22Rv1 (cell line): Measurements from ENCODE around the gene EHD2.

Experiments
- ZFX ChIP-seq: fragments of 450-650 bp; IDR thresholded peaks from 2 replicates; pipeline ENCODE4 v1.6.1; 2017; ENCODE audit warnings: antibody characterized with exemption, borderline replicate concordance
- TF ChIP-seq, protein P1 (sequence below): fragments of 450-650 bp; IDR thresholded peaks from 2 replicates; pipeline ENCODE4 v1.5.1; 2017; ENCODE audit warnings: mild to moderate bottlenecking

DNA sequence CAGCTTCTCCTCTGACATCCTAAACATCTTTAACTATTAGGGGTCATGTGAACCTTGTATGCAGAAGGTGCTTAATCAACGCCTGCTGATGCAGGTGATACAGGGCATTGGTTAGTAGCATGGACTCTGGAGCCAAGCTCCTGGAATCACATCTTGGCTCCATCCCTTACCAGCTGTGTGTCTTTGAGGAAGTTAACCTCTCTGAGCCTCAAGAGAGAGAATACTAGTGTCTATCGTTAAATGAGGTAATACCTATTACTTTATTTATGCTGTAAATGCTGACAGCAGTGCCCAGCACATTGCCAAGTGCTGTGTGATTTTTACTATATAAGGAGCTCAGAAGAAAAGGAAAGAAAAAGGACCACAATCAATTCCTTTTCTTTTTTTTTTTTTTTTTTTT, 54.1 kb downstream of the EHD2 start:
- TF ChIP-seq, protein P1, sequence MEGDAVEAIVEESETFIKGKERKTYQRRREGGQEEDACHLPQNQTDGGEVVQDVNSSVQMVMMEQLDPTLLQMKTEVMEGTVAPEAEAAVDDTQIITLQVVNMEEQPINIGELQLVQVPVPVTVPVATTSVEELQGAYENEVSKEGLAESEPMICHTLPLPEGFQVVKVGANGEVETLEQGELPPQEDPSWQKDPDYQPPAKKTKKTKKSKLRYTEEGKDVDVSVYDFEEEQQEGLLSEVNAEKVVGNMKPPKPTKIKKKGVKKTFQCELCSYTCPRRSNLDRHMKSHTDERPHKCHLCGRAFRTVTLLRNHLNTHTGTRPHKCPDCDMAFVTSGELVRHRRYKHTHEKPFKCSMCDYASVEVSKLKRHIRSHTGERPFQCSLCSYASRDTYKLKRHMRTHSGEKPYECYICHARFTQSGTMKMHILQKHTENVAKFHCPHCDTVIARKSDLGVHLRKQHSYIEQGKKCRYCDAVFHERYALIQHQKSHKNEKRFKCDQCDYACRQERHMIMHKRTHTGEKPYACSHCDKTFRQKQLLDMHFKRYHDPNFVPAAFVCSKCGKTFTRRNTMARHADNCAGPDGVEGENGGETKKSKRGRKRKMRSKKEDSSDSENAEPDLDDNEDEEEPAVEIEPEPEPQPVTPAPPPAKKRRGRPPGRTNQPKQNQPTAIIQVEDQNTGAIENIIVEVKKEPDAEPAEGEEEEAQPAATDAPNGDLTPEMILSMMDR, result no peak
- TF ChIP-seq ZFX, result no peak
